Osteoblast (primary cell): ENCODE measurements around the gene XAB2. TPM values are rescaled to one million over a fixed set of nuclear protein-coding genes. Genes with fewer than 3 reads are reported as not detected.
A peak's percentile ranks its signal among the peaks of the same experiment; 100 is the strongest.

Experiments used
- DNase-seq: peaks from one replicate; pipeline ENCODE4 v3.0.0; 2011; ENCODE audit warnings: low spot score, mixed read lengths; ENCODE audit not compliant: insufficient read length; ENCODE audit errors: missing footprints
- H2AFZ ChIP-seq: 2 replicates; pipeline ENCODE4 v1.6.0; 2011; ENCODE audit warnings: mild to moderate bottlenecking, low read length
- H3K27ac ChIP-seq: 2 replicates; pipeline ENCODE4 v1.5.1; 2011; ENCODE audit warnings: mild to moderate bottlenecking, low read depth, low read length, moderate library complexity
- H3K27me3 ChIP-seq: 2 replicates; pipeline ENCODE4 v1.6.0; 2012; ENCODE audit warnings: mild to moderate bottlenecking, control low read depth, inconsistent platforms, low read length, moderate library complexity; ENCODE audit not compliant: insufficient read depth
- H3K36me3 ChIP-seq: 2 replicates; pipeline ENCODE4 v1.5.1; 2011; ENCODE audit warnings: mild to moderate bottlenecking, low read length, control low read depth, moderate library complexity; ENCODE audit not compliant: insufficient read depth
- H3K4me1 ChIP-seq: 2 replicates; pipeline ENCODE4 v1.5.1; 2011; ENCODE audit warnings: mild to moderate bottlenecking, low read length, control low read depth, moderate library complexity; ENCODE audit not compliant: insufficient read depth
- H3K4me2 ChIP-seq: 2 replicates; pipeline ENCODE4 v1.6.0; 2011; ENCODE audit warnings: mild to moderate bottlenecking, low read length; ENCODE audit not compliant: insufficient read depth
- H3K4me3 ChIP-seq: fragments of 200-600 bp; sonication (generic); 3 replicates; pipeline ENCODE4 v1.5.1; 2012; ENCODE audit warnings: mild to moderate bottlenecking, low read length, inconsistent platforms; ENCODE audit not compliant: insufficient read depth
- H3K79me2 ChIP-seq: 2 replicates; pipeline ENCODE4 v1.6.0; 2012; ENCODE audit warnings: mild to moderate bottlenecking, low read length, control low read depth, inconsistent platforms; ENCODE audit not compliant: insufficient read depth
- H3K9me3 ChIP-seq: 2 replicates; pipeline ENCODE4 v1.5.1; 2011; ENCODE audit warnings: low read depth, low read length, control low read depth
- H4K20me1 ChIP-seq: 2 replicates; pipeline ENCODE4 v1.6.0; 2012; ENCODE audit warnings: mild to moderate bottlenecking, low read length, control low read depth; ENCODE audit not compliant: insufficient read depth
- CTCF ChIP-seq: IDR thresholded peaks from 2 replicates; pipeline ENCODE4 v1.5.1; 2011; ENCODE audit warnings: mild to moderate bottlenecking, low read depth, low read length, moderate library complexity; ENCODE audit errors: extremely low read depth
- total RNA-seq: library from RNA; depleted of rRNA; stranded (reverse); fragments of >200 nt; gene quantifications from 2 replicates; pipeline ENCODE4 v1.2.3, GENCODE V29; 2012

Gene XAB2
- total RNA-seq, 1 donor, result 40.5 TPM

GRCh38 chr19:7662657-7663056 lies 33.3 kb upstream of the XAB2 start:
- no peaks in the 10 kb centered on the region for H4K20me1 ChIP-seq
- H3K36me3 ChIP-seq, result no peaks in the 10 kb centered on the region
- no peaks in the 10 kb centered on the region for H3K79me2 ChIP-seq
- peaks cover 4% of the 10 kb centered on the region for H3K27me3 ChIP-seq
- TF ChIP-seq CTCF, result no peak
- H3K27ac ChIP-seq, result no peak overlapping the region
- no peak overlapping the region for H3K4me2 ChIP-seq
- H3K9me3 ChIP-seq, result no peaks in the 10 kb centered on the region
- H3K4me3 ChIP-seq, result no peak overlapping the region
- no peak for DNase-seq
- H2AFZ ChIP-seq, result no peak overlapping the region
- H3K4me1 ChIP-seq, result no peaks in the 10 kb centered on the region

- H3K4me3 ChIP-seq, result no peak overlapping the region
- no peak overlapping the region for H3K4me2 ChIP-seq
- no peaks in the 10 kb centered on the region for H3K9me3 ChIP-seq
- H3K27ac ChIP-seq, result no peak overlapping the region
- peak; percentile 21 for DNase-seq
- no peak for TF ChIP-seq CTCF
- H3K27me3 ChIP-seq, result peaks cover 4% of the 10 kb centered on the region
- no peak overlapping the region for H2AFZ ChIP-seq
- H4K20me1 ChIP-seq, result no peaks in the 10 kb centered on the region
- no peaks in the 10 kb centered on the region for H3K4me1 ChIP-seq
- H3K79me2 ChIP-seq, result no peaks in the 10 kb centered on the region
- H3K36me3 ChIP-seq, result no peaks in the 10 kb centered on the region
Measured at GRCh38 chr19:7661744-7662538, 32.6 kb upstream of the XAB2 start.

- H3K79me2 ChIP-seq, result no peaks in the 10 kb centered on the region
- no peaks in the 10 kb centered on the region for H4K20me1 ChIP-seq
- no peaks in the 10 kb centered on the region for H3K9me3 ChIP-seq
- peaks cover 8% of the 10 kb centered on the region for H3K27me3 ChIP-seq
- H3K4me1 ChIP-seq, result no peaks in the 10 kb centered on the region
- no peak for TF ChIP-seq CTCF
- H3K4me2 ChIP-seq, result no peak overlapping the region
- DNase-seq, result peak; percentile 81
- no peaks in the 10 kb centered on the region for H3K36me3 ChIP-seq
- H3K27ac ChIP-seq, result no peak overlapping the region
- H3K4me3 ChIP-seq, result no peak overlapping the region
- no peak overlapping the region for H2AFZ ChIP-seq
Measured at GRCh38 chr19:7658219-7658686, 28.9 kb upstream of the XAB2 start.

GRCh38 chr19:7657131-7657751 lies 27.9 kb upstream of the XAB2 start:
- TF ChIP-seq CTCF, result no peak
- Histone ChIP-seq H2AFZ (no peak overlapping the region), H3K79me2 (no peaks in the 10 kb centered on the region), H3K27me3 (peaks cover 8% of the 10 kb centered on the region), H3K4me3 (no peak overlapping the region), H3K27ac (no peak overlapping the region), H3K4me1 (peaks cover 2% of the 10 kb centered on the region), H3K4me2 (no peak overlapping the region), H4K20me1 (no peaks in the 10 kb centered on the region), H3K9me3 (no peaks in the 10 kb centered on the region), H3K36me3 (no peaks in the 10 kb centered on the region)
- peak; percentile 43 for DNase-seq
